UCSD-AML1 (cell line): ENCODE measurements around the gene CTNND2.

ENCODE experiments used
- DNase-seq: peaks from one replicate; lab custom pipeline; 2025; ENCODE audit not compliant: unreplicated experiment; lab: John Stamatoyannopoulos, UW

Gene CTNND2

GRCh38 chr5:11525020-11525419 is 379.2 kb downstream of the CTNND2 start:
- DNase-seq: no peak

DNA sequence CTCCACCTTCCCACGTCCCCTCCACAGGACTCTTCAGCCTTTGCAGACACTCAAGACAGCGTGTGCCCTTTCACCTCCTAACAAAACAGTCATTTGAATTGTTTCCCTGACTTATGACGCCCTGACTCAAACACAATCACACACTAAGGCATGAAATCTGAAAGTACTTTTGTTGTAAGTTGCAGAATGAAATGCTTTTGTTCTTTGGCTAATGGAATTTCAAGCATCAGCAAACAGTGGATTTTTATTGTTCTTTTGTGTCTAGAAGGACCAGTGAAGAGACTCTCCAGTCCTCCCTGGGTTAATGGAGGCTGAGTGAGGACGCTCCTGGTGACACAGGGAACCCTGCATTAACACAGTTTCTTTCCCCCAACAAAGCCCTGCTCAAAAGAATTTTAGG is 380.1 kb downstream of the CTNND2 start:
- no peak for DNase-seq

- DNase-seq: no peak
Observed at GRCh38 chr5:11522796-11523195, 381.4 kb downstream of the CTNND2 start.

DNA sequence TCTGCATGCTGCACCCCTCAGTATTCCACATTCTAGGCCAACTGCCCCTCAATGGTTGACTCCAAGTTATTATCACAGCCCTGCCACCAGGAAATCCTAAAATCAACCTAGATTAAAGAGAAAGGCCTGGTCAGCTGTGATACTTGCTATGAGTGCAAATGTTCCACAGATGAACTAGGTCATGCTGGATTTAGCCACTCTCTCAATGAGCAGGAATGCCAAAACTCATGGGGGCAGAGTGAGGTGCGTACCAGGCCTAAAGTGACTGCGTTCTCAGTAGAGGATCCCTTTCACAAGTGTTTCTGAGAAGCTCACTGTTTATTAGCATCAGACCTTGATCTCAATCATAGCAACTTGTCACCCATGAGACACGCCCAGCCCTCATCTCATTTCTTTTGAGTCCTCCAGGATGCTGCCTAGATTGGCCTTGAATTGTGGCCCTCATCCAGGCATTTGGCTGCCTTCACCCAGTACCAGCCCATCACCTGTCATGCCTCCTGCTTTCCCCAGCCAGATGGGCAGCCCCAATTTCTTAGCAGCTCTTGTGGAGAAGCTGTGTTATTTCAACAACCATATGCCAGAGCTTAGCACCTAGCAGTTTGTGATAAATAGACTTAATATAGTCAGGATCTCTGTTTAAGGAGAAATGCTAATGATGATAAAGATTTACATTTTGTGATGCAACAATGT is 383.9 kb downstream of the CTNND2 start:
- DNase-seq: no peak

GRCh38 chr5:11519236-11519635 is 385.0 kb downstream of the CTNND2 start:
- no peak for DNase-seq

- no peak for DNase-seq
Observed at GRCh38 chr5:11518676-11519075, 385.6 kb downstream of the CTNND2 start.

DNA sequence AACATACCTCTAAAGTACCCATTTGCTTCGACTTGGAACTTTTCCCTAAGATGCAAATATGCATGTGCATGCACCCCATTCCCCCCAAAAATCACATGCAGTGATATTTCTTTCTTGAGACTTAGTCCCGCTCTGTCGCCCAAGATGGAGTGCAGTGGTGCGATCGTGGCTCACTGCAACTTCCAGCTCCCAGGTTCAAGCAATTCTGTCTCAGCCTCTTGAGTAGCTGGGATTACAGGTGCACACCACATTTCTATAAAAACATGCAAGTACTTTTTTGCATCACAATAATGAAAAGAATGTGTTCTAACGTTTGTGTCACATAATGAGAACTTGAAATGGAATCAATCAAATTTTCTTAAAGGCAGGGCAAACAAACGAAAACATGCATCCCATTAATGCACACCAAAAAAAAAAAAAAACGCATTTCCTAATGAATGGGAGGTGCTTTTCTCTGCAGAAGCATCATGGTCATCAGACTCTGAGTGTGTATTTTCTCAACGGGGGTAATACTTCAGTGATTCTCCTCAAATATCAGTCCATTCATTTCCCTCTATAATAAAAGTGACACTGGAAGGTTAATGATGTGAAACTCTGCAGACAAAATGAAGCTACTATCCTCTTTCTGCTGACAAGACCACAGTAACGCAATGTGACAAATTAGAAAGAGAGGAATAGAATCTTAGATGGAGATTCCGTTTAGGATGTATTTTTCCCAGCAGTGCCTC is 389.4 kb downstream of the CTNND2 start:
- DNase-seq: no peak

DNA sequence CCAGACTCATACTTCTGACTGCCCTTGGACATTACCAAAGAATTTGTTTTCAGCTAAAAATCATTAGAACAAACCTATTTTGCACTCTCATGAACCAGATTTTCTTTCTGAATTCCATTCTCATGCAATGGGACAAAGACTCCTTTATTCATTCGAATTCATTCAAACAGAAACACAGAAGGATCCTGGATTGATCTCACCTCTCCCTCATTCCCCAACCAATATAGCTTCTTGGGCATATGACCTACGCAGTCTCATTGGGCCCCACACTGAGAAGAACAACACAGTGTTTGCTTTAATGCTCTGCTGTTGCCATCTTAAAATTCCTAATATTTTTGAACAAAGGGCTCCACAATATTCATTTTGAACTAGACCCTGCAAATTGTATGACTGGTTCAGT is 392.4 kb downstream of the CTNND2 start:
- no peak for DNase-seq

DNA sequence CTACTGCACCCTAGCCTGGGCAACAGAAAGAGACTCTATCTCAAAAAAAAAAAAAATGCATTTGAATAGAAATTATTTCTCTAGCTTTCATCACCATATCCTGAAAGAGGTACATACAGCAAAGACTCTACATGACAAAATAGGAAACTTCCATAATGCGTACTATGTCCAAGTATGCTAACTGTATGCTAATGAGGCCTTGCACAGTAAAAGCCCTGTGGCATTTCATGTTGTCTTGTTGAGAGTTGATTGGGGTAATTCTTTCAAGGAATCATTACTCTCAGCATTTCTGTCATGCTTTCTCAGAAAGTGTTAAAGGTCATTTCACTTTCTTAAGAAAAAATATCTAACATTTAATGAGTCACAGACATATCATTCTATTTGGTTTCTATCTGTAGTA is 393.4 kb downstream of the CTNND2 start:
- no peak for DNase-seq

- DNase-seq: no peak
Observed at GRCh38 chr5:11509793-11510192, 394.5 kb downstream of the CTNND2 start.

- no peak for DNase-seq
Observed at GRCh38 chr5:11507156-11507910, 396.9 kb downstream of the CTNND2 start.

- DNase-seq: no peak
Observed at GRCh38 chr5:11504886-11505193, 399.4 kb downstream of the CTNND2 start.

DNA sequence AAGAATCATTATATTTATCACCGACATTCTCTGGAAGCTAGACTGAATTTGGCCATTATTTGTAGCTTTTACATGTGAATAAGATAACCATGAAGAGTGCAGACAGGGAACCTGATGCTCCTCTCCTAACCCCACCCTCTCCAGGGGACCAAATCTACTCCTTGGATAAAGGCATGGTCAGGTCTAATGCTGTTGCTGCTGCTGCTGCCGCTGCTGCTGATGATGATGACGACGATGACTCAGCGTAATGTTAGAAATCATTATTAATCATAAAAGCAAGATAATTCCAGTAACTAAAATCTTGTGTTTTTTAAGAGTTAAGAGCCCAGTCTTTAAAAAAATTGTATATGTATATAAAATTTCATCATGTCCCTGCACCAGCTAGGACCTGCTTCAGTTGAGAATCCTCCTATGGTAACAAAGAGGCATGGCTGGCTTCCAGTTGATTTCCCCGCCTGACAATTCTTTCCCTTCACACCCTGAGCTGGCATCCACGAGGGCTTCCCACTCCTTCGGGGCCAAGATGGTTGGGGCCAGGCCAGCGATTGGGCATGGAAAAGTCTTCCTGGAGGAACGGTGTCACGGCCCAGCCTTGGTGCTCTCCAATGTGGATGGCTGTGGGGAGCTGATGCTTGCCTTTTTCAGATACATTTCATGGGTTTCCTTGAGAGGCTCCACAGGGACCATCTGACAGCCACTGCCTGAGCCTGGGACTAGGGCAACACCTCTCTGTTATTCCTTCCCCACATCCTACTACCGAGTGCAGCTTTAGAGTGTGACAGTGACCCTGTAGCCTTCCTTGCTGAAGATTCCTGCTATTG is 400.0 kb downstream of the CTNND2 start:
- DNase-seq: no peak

GRCh38 chr5:11502783-11503182 is 401.5 kb downstream of the CTNND2 start:
- no peak for DNase-seq

DNA sequence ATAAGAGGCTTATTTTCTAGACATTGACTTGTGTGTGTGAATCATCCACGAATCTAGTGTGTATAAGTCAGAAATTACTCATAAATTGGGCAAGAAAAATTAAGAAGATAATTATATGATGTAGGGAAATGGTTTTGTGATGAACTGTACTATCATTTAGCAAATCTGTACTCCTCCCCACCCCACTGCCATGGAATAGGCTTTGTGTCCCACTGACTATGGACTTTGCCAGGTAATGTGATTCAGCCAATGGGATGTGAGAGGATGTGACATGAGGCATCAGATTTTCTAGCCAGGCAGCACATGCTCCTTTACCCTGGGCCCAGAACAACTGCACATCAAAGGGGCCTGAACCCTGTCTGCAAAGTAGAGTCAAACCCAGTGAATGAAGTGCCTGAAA is 406.6 kb downstream of the CTNND2 start:
- DNase-seq: no peak

DNA sequence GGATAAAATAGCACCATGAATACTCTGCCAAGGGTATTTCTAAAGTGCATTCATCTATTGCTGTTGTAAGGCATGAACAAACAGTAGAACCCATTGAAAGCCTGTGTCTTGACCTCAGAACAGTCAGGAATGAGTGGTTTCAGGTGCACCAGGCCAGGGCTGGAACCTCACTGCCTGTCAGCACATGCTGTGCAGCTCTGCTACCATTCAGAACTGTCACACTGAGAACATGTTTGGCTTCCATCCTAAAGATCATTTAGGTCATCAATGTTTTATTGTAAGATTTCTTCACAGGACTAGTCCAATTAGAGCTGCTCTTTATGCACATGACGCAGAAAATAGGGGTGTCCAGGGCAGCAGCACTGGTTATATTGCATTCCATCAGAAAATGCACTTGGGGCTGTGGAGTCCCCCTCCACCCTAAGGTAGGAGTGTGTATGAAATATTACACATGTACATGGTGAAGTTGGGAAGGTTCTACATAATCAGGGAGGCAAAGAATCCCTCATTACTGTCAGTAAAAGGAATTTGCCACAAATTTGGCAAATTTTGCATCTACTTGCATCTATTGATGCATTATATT is 408.0 kb downstream of the CTNND2 start:
- DNase-seq: no peak

- DNase-seq: no peak
Observed at GRCh38 chr5:11494340-11494739, 409.9 kb downstream of the CTNND2 start.

DNA sequence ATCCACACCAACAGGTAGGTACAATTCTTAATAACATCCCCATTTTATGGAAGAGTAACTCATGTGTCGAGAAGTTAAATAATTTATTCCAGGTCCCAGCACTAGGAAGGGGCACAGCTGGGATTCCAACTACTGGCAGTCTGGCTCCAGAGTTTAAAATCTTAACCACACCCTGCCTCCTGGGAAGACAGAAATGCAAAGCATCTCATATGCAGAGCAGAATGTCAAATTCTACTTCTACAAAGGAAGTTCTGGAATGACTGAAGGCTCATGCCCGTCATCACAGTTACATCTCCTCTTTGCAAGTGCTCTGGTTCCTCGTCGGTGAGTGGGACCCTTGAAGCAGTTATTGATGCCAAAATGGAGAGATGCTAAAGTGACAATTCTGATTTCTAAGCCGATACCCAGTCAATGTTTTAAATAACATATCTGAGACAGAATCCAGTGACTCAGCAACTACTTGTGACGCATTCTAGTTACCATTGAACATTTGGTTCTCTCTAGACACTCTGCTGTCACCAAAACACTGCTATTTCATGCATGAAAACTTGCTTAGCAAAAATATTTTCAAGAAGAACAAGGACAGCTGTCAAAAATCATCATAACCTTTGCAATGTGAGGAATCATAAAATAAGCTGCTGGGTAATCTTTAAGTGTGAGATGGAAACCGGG is 412.7 kb downstream of the CTNND2 start:
- DNase-seq: no peak

GRCh38 chr5:11483630-11484029 is 420.6 kb downstream of the CTNND2 start:
- no peak for DNase-seq

DNA sequence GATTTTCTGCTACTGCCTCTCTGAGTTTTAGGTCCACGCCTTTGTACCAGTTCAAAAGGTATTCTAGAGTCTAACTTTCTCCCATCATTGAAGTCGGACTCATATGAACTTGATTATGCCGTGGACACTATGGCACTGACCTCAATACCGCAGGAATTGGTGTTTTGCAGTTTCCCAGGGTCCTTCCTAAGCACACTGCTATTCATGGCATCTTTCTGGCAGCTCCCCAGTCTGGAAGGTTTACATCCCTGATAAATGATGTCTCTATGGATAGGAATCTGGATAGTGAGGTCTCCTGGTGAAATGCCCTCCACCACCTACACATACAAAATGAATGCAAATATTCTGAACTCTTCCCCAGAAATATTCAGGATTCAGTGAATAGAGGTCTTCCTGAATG is 422.2 kb downstream of the CTNND2 start:
- DNase-seq: no peak
